HCT116 (cell line): Measurements from ENCODE around the gene SCARB1. TPM values are rescaled to one million over a fixed set of nuclear protein-coding genes. Genes with fewer than 3 reads are reported as not detected.

Experiments used
- ATAC-seq: fragments of 200-7000 bp; cut with Tn5 transposase; 2 replicates; pipeline ENCODE4 v1.9.1; 2020; ENCODE audit warnings: mild to moderate bottlenecking, moderate library complexity
- BruUV-seq: library from RNA; stranded (reverse); fragments of 400-500 nt; replicated peaks from 2 replicates; lab custom pipeline; 2021; lab: Mats Ljungman, UMichigan
- CTCF ChIA-PET: fragments of 300-600 bp; sonication (Branson Sonifier 250); formaldehyde crosslinking; loops from one replicate; lab custom pipeline; 2021; ENCODE audit warnings: antibody characterized with exemption; lab: Charles Lee
- POLR2A ChIA-PET: fragments of 300-600, 350-600 bp; sonication (Branson Sonifier 250); formaldehyde crosslinking; loops from one replicate; lab custom pipeline; 2021; ENCODE audit warnings: antibody characterized with exemption; lab: Charles Lee
- RAD21 ChIA-PET, 2 experiments: fragments of 300-600 bp; sonication (Branson Sonifier 250); formaldehyde crosslinking; loops; one replicate each; lab custom pipeline; 2023; ENCODE audit warnings: low total read pairs in 2 of 2; ENCODE audit not compliant: uncharacterized antibody in 2 of 2, unreplicated experiment in 2 of 2, low non-redundant PET in 1 of 2; lab: Charles Lee
- DNase-seq: peaks from one replicate; pipeline ENCODE4 v3.0.0-alpha.2; 2010; ENCODE audit warnings: low read depth, low spot score
- H2AFZ ChIP-seq: fragments of 200-600 bp; shearing (Covaris generic), sonication (generic); 2 replicates; pipeline ENCODE4 v1.6.1; 2017; ENCODE audit warnings: low read depth, mixed run types, mixed read lengths, antibody characterized with exemption, low read length; ENCODE audit not compliant: poor library complexity, severe bottlenecking
- H3K27ac ChIP-seq: 2 replicates; pipeline ENCODE4 v1.5.1; 2012; ENCODE audit warnings: low read depth, low read length
- H3K27me3 ChIP-seq: fragments of 200-600 bp; sonication (generic); 2 replicates; pipeline ENCODE4 v1.6.1; 2016; ENCODE audit warnings: mixed run types, low read length, mixed read lengths; ENCODE audit not compliant: insufficient read depth
- H3K36me3 ChIP-seq, 2 experiments: fragments of 200-500 bp in 1 of 2; fragments of 200-600 bp in 1 of 2; sonication (Bioruptor generic) in 1 of 2; sonication (generic) in 1 of 2; 2 replicates each; pipeline versions ENCODE4 v1.5.1 to v1.6.1; 2014 to 2016; ENCODE audit warnings: low read length in 2 of 2, inconsistent platforms in 1 of 2, mixed read lengths in 1 of 2, mixed run types in 1 of 2; ENCODE audit not compliant: insufficient read depth in 2 of 2, control insufficient read depth in 1 of 2
- H3K4me1 ChIP-seq, 2 experiments: fragments of 200-600 bp in 1 of 2; sonication (generic) in 1 of 2; 2 replicates each; pipeline versions ENCODE4 v1.5.1 to v1.6.1; 2012 to 2017; ENCODE audit warnings: low read length in 2 of 2, inconsistent platforms in 1 of 2, mild to moderate bottlenecking in 1 of 2, mixed read lengths in 1 of 2, mixed run types in 1 of 2, moderate library complexity in 1 of 2; ENCODE audit not compliant: insufficient read depth in 2 of 2, control insufficient read depth in 1 of 2
- H3K4me2 ChIP-seq: fragments of 200-600 bp; sonication (generic); 2 replicates; pipeline ENCODE4 v1.6.1; 2017; ENCODE audit warnings: mixed run types, low read length, mixed read lengths
- H3K4me3 ChIP-seq, 2 experiments: fragments of 200-600 bp in 1 of 2; sonication (generic) in 1 of 2; replicated peaks in 1 of 2; 2 replicates each; pipeline ENCODE4 v1.5.1; 2011 to 2016; ENCODE audit warnings: low read length in 2 of 2, control low read depth in 1 of 2, low read depth in 1 of 2, mild to moderate bottlenecking in 1 of 2, mixed read lengths in 1 of 2, mixed run types in 1 of 2
- H3K79me2 ChIP-seq: fragments of 200-600 bp; sonication (generic); 2 replicates; pipeline ENCODE4 v1.6.1; 2017; ENCODE audit warnings: mild to moderate bottlenecking, mixed run types, low read length, moderate library complexity, mixed read lengths; ENCODE audit not compliant: insufficient read depth
- H3K9ac ChIP-seq: fragments of 200-600 bp; sonication (generic); 2 replicates; pipeline ENCODE4 v1.6.1; 2016; ENCODE audit warnings: low read length, mixed read lengths
- H3K9me2 ChIP-seq: fragments of 200-600 bp; sonication (generic), shearing (Covaris generic); 2 replicates; pipeline ENCODE4 v1.6.1; 2017; ENCODE audit warnings: mixed run types, mild to moderate bottlenecking, moderate library complexity; ENCODE audit not compliant: insufficient read depth
- H3K9me3 ChIP-seq, 2 experiments: fragments of 200-500 bp in 1 of 2; fragments of 200-600 bp in 1 of 2; sonication (Bioruptor generic) in 1 of 2; sonication (generic) in 1 of 2; 2 replicates each; pipeline ENCODE4 v1.6.1; 2014 to 2017; ENCODE audit warnings: low read length in 2 of 2, mixed read lengths in 2 of 2, inconsistent platforms in 1 of 2, low read depth in 1 of 2, mild to moderate bottlenecking in 1 of 2, mixed run types in 1 of 2, moderate library complexity in 1 of 2; ENCODE audit not compliant: control insufficient read depth in 1 of 2, insufficient read depth in 1 of 2
- H4K20me1 ChIP-seq: fragments of 200-600 bp; sonication (generic), shearing (Covaris generic); 2 replicates; pipeline ENCODE4 v1.6.1; 2017; ENCODE audit warnings: mixed run types, mild to moderate bottlenecking, moderate library complexity; ENCODE audit not compliant: insufficient read depth
- CBX3 ChIP-seq: IDR thresholded peaks from 2 replicates; pipeline ENCODE4 v1.6.1; 2012; ENCODE audit warnings: low read depth
- EZH2 ChIP-seq: fragments of 200-600 bp; sonication (generic); IDR thresholded peaks from 2 replicates; pipeline ENCODE4 v1.6.1; 2017; ENCODE audit warnings: antibody characterized with exemption, mixed run types
- EZH2phosphoT487 ChIP-seq: fragments of 200-600 bp; IDR thresholded peaks from 2 replicates; pipeline ENCODE4 v1.6.1; 2018; ENCODE audit warnings: antibody characterized with exemption, borderline replicate concordance
- FOSL1 ChIP-seq: IDR thresholded peaks from 2 replicates; pipeline ENCODE4 v1.6.1; 2012; ENCODE audit warnings: low read depth
- POLR2A ChIP-seq: IDR thresholded peaks from 2 replicates; pipeline ENCODE4 v1.7.0; 2011; ENCODE audit warnings: borderline replicate concordance; ENCODE audit not compliant: insufficient read depth, insufficient read length; ENCODE audit errors: extremely low read depth
- POLR2AphosphoS5 ChIP-seq: IDR thresholded peaks from 2 replicates; pipeline ENCODE4 v1.6.1; 2011; ENCODE audit warnings: mild to moderate bottlenecking, low read depth, low read length, moderate library complexity
- RAD21 ChIP-seq: IDR thresholded peaks from 2 replicates; pipeline ENCODE4 v1.6.1; 2012; ENCODE audit warnings: low read depth, mild to moderate bottlenecking
- SIN3A ChIP-seq: IDR thresholded peaks from 2 replicates; pipeline ENCODE4 v1.6.1; 2012; ENCODE audit warnings: low read depth
- SP1 ChIP-seq: IDR thresholded peaks from 2 replicates; pipeline ENCODE4 v1.6.1; 2012; ENCODE audit warnings: low read depth
- YY1 ChIP-seq: IDR thresholded peaks from 2 replicates; pipeline ENCODE4 v1.6.1; 2011; ENCODE audit warnings: low read length, low read depth, moderate library complexity, mild to moderate bottlenecking; ENCODE audit not compliant: insufficient replicate concordance; ENCODE audit errors: extremely low read depth
- ZFX ChIP-seq: fragments of 450-650 bp; IDR thresholded peaks from 2 replicates; pipeline ENCODE4 v1.6.1; 2017
- intact Hi-C: fragments of 100-400 bp; cut with micrococcal nuclease; formaldehyde crosslinking; loops from 2 replicates; pipeline ENCODE4 v1.10.0; 2022
- total RNA-seq: library from RNA; stranded (reverse); gene quantifications from one replicate; pipeline ENCODE4 v1.2.1, GENCODE V29; 2021; ENCODE audit not compliant: unreplicated experiment
- TF ChIP-seq, protein P1 (sequence below): IDR thresholded peaks from 2 replicates; pipeline ENCODE4 v1.6.1; 2012; ENCODE audit warnings: low read depth
- TF ChIP-seq, protein P2 (sequence below): IDR thresholded peaks from 2 replicates; pipeline ENCODE4 v1.6.1; 2012
- TF ChIP-seq, protein P3 (sequence below): IDR thresholded peaks from 2 replicates; pipeline ENCODE4 v1.6.1; 2012

Gene SCARB1
- total RNA-seq, 1 experiment from 2014 or later = 95.5 TPM

DNA sequence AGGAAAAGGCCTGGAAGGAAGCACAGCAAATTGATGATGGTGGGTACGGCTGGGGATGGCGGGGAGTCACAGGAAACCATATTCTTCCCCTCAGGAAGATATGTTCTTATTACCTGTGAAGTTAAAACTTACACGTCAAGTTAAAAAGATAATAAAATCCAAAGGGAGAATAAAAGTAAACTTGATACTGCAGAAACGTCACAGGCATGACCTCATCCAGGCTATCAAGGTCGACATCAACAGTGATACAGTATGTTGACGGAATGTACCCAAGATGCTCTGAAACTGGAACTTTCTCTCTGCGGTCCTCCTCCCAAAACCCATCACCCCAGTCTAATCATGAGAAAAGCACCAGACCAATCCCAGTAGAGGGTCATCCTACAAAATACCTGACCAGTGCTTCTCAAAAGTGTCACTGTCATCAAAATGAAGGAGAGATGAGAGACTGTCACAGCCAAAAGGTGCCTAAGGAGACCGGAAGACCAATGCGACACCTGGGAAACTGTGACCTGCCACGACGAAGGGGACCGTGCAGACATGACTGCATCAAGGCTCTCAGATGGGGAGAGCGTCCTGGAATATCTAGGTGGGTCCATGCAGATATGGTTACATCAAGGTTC, 74.6 kb downstream of the SCARB1 start:
- no peak for ATAC-seq
- Histone ChIP-seq H2AFZ (no peak overlapping the region), H3K4me2 (no peak overlapping the region), H3K27ac (no peak overlapping the region), H3K4me1 (no peaks in the 10 kb centered on the region), H3K27me3 (no peaks in the 10 kb centered on the region), H3K9me2 (no peaks in the 10 kb centered on the region), H3K79me2 (no peaks in the 10 kb centered on the region), H3K9ac (no peak overlapping the region), H3K9me3 (no peaks in the 10 kb centered on the region), H4K20me1 (no peaks in the 10 kb centered on the region), H3K4me3 (no peak overlapping the region), H3K36me3 (peaks cover 19 to 26% of the 10 kb centered on the region in 2 experiments)
- DNase-seq = no peak
- POLR2A ChIA-PET = no interaction called here
- BruUV-seq = no TSS peak
- RAD21 ChIA-PET = no interaction called here
- intact Hi-C loops = no loop called here
- TF ChIP-seq, protein P1, sequence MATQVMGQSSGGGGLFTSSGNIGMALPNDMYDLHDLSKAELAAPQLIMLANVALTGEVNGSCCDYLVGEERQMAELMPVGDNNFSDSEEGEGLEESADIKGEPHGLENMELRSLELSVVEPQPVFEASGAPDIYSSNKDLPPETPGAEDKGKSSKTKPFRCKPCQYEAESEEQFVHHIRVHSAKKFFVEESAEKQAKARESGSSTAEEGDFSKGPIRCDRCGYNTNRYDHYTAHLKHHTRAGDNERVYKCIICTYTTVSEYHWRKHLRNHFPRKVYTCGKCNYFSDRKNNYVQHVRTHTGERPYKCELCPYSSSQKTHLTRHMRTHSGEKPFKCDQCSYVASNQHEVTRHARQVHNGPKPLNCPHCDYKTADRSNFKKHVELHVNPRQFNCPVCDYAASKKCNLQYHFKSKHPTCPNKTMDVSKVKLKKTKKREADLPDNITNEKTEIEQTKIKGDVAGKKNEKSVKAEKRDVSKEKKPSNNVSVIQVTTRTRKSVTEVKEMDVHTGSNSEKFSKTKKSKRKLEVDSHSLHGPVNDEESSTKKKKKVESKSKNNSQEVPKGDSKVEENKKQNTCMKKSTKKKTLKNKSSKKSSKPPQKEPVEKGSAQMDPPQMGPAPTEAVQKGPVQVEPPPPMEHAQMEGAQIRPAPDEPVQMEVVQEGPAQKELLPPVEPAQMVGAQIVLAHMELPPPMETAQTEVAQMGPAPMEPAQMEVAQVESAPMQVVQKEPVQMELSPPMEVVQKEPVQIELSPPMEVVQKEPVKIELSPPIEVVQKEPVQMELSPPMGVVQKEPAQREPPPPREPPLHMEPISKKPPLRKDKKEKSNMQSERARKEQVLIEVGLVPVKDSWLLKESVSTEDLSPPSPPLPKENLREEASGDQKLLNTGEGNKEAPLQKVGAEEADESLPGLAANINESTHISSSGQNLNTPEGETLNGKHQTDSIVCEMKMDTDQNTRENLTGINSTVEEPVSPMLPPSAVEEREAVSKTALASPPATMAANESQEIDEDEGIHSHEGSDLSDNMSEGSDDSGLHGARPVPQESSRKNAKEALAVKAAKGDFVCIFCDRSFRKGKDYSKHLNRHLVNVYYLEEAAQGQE = no peak
- TF ChIP-seq POLR2A = no peak
- no peak for TF ChIP-seq SIN3A
- no peak for TF ChIP-seq EZH2phosphoT487
- no peak for TF ChIP-seq SP1
- TF ChIP-seq CBX3 = no peak
- TF ChIP-seq FOSL1 = no peak
- no peak for TF ChIP-seq RAD21
- TF ChIP-seq, protein P2, sequence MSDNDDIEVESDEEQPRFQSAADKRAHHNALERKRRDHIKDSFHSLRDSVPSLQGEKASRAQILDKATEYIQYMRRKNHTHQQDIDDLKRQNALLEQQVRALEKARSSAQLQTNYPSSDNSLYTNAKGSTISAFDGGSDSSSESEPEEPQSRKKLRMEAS = no peak
- TF ChIP-seq ZFX = no peak
- no peak for TF ChIP-seq EZH2
- no peak for TF ChIP-seq YY1
- TF ChIP-seq POLR2AphosphoS5 = no peak
- TF ChIP-seq, protein P3, sequence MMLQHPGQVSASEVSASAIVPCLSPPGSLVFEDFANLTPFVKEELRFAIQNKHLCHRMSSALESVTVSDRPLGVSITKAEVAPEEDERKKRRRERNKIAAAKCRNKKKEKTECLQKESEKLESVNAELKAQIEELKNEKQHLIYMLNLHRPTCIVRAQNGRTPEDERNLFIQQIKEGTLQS = no peak
- CTCF ChIA-PET = no interaction called here
